ENCODE results near the gene CTBP1. TPM values are rescaled to one million over a fixed set of nuclear protein-coding genes. Genes with fewer than 3 reads are reported as not detected.

Gene CTBP1
- 75.9 to 88.1 TPM (median 82.0 TPM) in 5 replicates for total RNA-seq (2022; extraction: Qiagen RNA extraction; ENCODE audit: low read depth)

DNA sequence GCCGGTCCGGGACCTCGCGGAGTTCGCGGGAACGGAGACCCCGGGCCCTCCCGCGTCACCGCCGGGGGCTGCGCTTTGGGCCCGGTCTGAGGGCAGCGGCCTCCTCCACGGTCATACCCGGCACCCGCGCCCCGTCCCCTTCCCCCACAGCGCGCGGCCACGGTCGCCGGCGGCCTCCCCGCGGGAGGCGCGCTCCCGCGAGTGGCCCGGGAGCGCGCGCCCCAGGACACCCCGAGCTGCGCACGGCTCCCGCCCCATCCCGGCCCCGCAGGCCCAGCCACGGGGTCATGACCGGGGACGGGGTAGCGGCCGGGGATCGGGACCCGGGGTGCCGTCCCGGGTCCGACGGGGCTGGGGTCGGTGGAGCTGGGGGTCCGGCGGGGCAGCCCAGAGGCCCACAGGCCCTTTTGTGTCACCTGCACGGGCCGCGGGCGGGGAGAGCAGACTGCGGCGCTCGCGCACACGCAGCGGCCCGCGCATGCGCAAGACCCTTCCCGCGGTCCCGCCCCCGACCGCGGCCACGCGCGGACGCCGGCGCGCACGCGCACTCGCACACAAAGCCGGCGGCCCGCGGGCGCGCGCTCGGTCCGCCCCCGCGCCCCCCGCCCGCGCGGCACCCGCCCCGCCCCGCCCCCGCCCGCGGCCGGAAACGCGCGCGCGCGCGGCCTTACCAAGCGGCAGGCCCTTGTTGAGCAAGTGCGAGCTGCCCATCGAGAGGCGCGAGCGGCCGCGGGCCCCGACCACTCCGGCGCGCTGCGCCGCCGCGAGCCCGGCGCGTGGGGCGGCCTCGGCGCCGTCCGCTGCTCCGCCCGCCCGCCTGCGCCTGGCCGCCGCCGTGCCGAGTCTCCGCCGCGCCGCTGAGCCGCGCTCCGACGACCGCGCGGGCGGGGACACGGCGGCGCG lies at the start of gene CTBP1:
TSS of gene CTBP1 (minus strand) at position 886 of the 903 bp plus-strand sequence. CDS start 7,799 bp downstream, outside the sequence.

DNA sequence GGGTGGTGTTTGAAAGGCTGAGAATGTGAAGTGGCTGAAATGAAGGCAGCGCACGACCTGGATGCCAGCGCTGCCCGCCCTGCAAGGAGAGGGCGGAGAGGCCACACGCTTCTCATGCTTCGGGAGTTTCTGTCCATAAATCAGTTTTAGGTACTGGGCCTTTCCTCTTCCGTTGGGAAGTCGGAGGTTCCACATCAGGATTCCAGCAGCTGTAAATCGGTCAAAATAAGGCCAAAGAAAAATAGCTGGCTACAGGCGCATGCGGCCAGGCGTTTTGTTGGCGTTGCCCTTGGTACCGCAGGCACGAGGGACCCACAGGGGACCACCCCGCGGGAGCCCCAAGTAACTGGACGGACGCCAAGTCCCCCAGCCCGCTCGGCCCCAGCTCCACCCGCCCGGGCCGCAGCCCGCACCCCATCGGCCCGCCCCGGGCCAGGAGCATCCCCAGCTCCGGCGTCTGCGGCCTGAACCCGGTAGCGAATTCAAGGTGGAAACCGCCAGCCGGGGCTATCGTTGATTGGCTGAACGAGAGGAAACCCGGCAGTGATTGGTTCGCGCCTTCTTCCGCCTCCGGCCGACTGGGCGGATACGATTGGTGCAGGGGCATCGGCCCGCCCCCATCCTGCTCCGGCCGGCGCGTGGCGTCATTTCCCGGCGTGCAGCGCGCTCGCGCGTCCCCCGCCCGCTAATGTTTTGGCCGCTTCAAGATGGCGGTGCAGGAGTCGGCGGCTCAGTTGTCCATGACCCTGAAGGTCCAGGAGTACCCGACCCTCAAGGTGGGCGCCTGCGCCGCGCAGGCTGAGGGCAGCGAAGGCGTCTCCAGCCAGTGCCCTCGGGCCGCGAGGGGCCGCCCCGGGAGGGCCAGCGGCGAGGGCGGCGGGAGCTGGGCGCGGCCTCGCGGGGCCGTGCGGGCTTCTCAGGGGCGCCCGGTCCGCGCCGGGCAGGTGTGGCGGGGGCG lies 40.6 kb upstream of the CTBP1 start, which contains the start of gene MAEA:
TSS of gene MAEA (plus strand) at position 685 of the 958 bp plus-strand sequence. CDS start at position 708, 23 bp downstream.

DNA sequence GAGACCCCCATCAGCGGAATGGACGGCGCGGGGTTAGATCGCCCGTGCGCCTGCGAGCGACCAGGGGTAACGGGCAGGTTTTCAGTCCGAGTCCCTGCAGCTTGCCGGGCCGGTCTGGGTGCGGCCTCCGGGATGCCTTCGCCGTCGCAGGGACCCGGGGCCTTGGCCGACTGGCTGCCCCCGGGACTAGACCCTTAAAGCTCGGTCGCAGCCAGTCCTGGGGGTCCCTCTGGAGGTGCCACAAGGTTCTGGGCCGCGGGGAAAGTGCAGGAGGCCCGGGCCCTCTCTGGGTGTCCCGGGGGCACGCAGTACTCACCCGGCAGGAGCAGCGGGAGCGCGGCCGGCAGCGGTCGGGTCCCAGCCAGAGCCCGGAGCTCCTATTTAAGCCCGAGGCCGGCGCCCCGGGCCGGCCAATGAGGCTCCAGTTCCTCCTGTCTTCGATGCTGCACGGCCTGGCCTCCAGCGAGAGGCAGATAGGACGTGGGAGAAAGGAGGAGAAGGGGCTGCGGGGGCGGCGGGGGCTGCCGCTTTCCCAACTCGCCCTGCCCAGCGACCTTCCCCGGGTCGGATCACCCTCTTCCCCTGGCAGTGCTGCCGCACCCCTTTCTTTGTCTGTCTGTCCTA lies 76.6 kb downstream of the CTBP1 start, which contains the start of gene SPON2:
TSS of gene SPON2 (minus strand) at position 356 of the 624 bp plus-strand sequence.

Other genes starting within 250 kb of the CTBP1 start
- 15.5 to 22.5 TPM (median 18.9 TPM) in 5 replicates for gene FGFRL1, start 237.5 kb downstream of the CTBP1 start, total RNA-seq (2022; extraction: Qiagen RNA extraction; ENCODE audit: low read depth)
- 1.8 to 3.5 TPM (median 2.7 TPM) in 5 replicates for gene RNF212, start 135.6 kb downstream of the CTBP1 start, total RNA-seq (2022; extraction: Qiagen RNA extraction; ENCODE audit: low read depth)
- 0.09 to 0.80 TPM (median 0.30 TPM) in 5 replicates for gene SPON2, start 76.5 kb downstream of the CTBP1 start, total RNA-seq (2022; extraction: Qiagen RNA extraction; ENCODE audit: low read depth)
- 53.9 to 62.0 TPM (median 60.1 TPM) in 5 replicates for gene MAEA, start 40.8 kb upstream of the CTBP1 start, total RNA-seq (2022; extraction: Qiagen RNA extraction; ENCODE audit: low read depth)
- 3.2 to 5.3 TPM (median 4.4 TPM) in 5 replicates for gene UVSSA, start 98.1 kb upstream of the CTBP1 start, total RNA-seq (2022; extraction: Qiagen RNA extraction; ENCODE audit: low read depth)
- gene NKX1-1, start 157.3 kb upstream of the CTBP1 start, total RNA-seq (2022; extraction: Qiagen RNA extraction; ENCODE audit: low read depth), result not detected in 5 replicates

All from A549 treated with GW870086 at 1 μM for 4 hours (cell line).